HG02623 (cell line): ENCODE data around the gene TUT4.
A peak's percentile ranks its signal among the peaks of the same experiment; 100 is the strongest.
"Not testable (repeated sequence)": the region's sequence is repeated elsewhere in the genome, so short reads cannot be mapped to it uniquely, and the experiment has no call there.

Experiments used
- ATAC-seq: cut with Tn5 transposase; IDR thresholded peaks from one replicate; pipeline ENCODE4 v1.9.1; 2021; ENCODE audit warnings: moderate library complexity; ENCODE audit not compliant: unreplicated experiment

TUT4 gene

GRCh38 chr1:52552505-52553361, at the start of gene TUT4:
TSS of gene TUT4 (minus strand) at chr1:52553092. CDS start at chr1:52526280, 26,812 bp downstream.
- peak; percentile 39 for ATAC-seq

- no peak for ATAC-seq
These were observed 49.3 kb upstream of the TUT4 start, which contains the start of gene GPX7 for GRCh38 chr1:52601991-52602855. TSS of gene GPX7 (plus strand) at chr1:52602371. CDS start at chr1:52602410, 39 bp downstream.

GRCh38 chr1:52601519-52601918, 48.6 kb upstream of the TUT4 start:
- ATAC-seq, result no peak

GRCh38 chr1:52600533-52601179, 47.8 kb upstream of the TUT4 start:
- no peak for ATAC-seq

- no peak for ATAC-seq
These were observed 46.3 kb upstream of the TUT4 start for GRCh38 chr1:52599236-52599635.

- ATAC-seq, result no peak
These were observed 45.8 kb upstream of the TUT4 start for GRCh38 chr1:52598729-52599128.

- no peak for ATAC-seq
These were observed 45.0 kb upstream of the TUT4 start for GRCh38 chr1:52597912-52598311.

GRCh38 chr1:52595061-52595460, 42.2 kb upstream of the TUT4 start:
- ATAC-seq, result no peak

GRCh38 chr1:52593495-52593894, 40.6 kb upstream of the TUT4 start:
- ATAC-seq, result no peak

- ATAC-seq, result no peak
These were observed 39.9 kb upstream of the TUT4 start for GRCh38 chr1:52592637-52593323.

GRCh38 chr1:52590266-52590665, 37.4 kb upstream of the TUT4 start:
- no peak for ATAC-seq

- no peak for ATAC-seq
These were observed 35.6 kb upstream of the TUT4 start for GRCh38 chr1:52588535-52588934.

GRCh38 chr1:52588027-52588426, 35.1 kb upstream of the TUT4 start:
- ATAC-seq, result no peak

GRCh38 chr1:52585474-52585873, 32.6 kb upstream of the TUT4 start:
- ATAC-seq, result no peak

GRCh38 chr1:52582116-52582696, 29.3 kb upstream of the TUT4 start:
- ATAC-seq, result no peak

- no peak for ATAC-seq
These were observed 27.4 kb upstream of the TUT4 start for GRCh38 chr1:52580283-52580682.

GRCh38 chr1:52579415-52579814, 26.5 kb upstream of the TUT4 start:
- no peak for ATAC-seq

GRCh38 chr1:52578066-52578465, 25.2 kb upstream of the TUT4 start:
- not testable (repeated sequence) for ATAC-seq

GRCh38 chr1:52576074-52576473, 23.2 kb upstream of the TUT4 start:
- ATAC-seq, result no peak

- no peak for ATAC-seq
These were observed 21.7 kb upstream of the TUT4 start for GRCh38 chr1:52574594-52574993.
